SIG-M5 treated with dmso at 0.1 percent for 504 hours (cell line): ENCODE results near the gene SURF2.

Experiments
- DNase-seq: peaks from one replicate; lab custom pipeline; 2025; ENCODE audit not compliant: unreplicated experiment; lab: John Stamatoyannopoulos, UW

SURF2 gene

DNA sequence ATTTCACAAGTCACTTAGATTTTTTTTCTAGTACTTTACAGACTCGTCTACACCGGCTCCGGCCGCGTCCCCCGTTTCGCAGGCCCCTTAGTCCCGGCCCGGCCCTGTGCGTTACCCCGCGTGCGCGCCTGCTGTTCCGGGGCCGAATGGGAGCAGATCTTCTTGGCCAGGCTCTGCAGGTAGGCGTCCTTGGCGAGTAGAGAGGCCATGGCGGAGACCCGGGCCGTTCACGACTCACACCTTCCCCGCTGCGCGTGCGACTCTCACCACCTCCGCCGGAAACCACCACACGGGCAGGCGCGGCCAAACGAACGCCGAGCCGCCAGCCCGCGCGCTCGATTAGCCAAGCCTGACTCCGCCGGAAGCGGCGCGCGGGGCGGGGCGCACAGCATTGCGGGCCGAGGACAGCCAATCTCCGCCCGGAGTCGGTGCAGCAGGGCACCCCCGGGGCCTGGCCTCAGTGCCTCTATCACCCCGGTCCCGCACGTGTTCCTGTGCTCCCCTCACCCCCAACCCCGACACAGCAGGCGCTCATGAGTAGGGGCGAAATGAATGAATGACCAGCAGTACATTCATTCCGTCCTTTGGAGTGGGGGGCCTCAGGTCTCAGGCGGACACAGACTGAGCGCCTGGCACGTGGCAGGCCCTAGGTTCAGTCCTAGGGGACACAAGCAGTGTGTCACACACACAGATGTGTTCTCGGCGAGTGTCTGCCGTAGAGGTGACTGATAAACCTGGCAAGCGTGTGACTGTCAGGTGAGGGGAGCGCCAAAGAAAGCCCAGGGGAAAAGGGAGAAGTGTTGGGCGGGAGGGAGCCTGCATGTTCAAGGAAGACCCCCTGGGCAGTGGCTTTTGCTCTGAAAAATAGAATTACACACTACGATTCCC is 20.2 kb upstream of the SURF2 start, which contains the start of gene SURF6:
Gene SURF6, minus strand, starts transcription at position 265 of the 888 bp plus-strand sequence. Its CDS starts 56 bp downstream, at position 209.
- peak; percentile 89 for DNase-seq

GRCh38 chr9:133339641-133340040 is 16.7 kb upstream of the SURF2 start:
- DNase-seq = no peak

- DNase-seq = no peak
Measured at GRCh38 chr9:133340256-133340655, 16.1 kb upstream of the SURF2 start.

DNA sequence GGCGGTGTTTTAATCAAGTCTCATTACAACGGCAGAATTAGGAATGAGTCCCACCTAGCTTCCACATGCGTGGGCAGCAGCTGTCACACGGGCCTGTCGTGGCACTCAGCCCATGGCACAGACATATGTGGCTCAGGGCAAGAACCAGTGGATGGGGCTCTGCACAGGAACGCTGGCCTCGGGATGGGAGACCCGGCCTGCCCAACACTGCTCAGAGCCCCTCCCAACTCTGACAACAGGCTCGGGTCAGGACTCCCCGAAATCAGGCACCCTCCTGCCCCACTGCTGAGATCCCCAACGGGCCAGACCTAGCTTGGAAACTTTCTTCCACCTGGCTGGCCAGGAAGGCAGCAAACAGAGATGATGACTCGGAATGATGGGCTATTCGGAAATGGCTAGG is 15.4 kb upstream of the SURF2 start:
- no peak for DNase-seq

- no peak for DNase-seq
Measured at GRCh38 chr9:133341369-133342068, 14.8 kb upstream of the SURF2 start.

GRCh38 chr9:133342069-133342406 is 14.3 kb upstream of the SURF2 start:
- DNase-seq = no peak

DNA sequence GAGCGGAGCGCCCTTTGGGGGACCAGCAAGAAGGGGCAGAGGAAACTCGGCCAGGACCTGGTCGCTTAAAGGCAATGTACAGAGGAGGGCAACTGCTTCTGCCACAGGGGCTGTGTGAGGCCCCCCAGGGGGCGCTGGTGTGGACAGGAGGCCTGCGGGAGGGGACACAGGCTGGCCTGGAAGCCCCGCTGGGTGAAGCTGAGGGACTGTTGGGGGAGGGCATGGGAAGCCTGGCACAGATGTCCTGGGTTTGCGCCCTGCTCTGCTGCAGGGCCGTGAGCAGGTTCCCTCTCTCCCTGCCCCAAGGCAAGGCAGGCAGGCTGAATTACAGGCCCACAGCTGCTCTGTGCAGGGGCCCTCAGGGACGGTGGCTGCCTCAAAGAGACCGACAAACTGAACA is 13.8 kb upstream of the SURF2 start:
- no peak for DNase-seq

DNA sequence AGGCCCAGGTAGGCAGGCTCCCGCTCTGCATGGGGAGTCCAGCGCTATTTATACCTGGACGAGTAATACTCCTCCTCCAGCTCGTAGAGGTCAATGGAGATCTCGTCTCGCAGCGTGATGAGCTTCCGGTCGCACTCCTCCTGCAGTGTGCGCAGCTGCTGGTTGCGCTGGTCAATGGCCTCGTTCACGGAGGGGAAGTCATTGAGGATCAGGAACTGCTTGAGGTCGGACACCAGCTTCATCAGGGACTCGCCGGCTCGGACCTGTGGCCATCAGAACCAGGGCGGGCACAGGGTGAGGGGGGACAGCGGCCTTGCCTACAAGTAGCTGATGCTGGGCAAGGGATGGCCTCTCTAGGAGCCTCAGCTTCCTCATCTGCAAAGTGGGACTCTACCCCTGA is 12.3 kb upstream of the SURF2 start:
- no peak for DNase-seq

- DNase-seq = no peak
Measured at GRCh38 chr9:133344979-133345378, 11.4 kb upstream of the SURF2 start.

GRCh38 chr9:133345596-133345995 is 10.8 kb upstream of the SURF2 start:
- no peak for DNase-seq

GRCh38 chr9:133346021-133346785 is 10.1 kb upstream of the SURF2 start:
- no peak for DNase-seq

GRCh38 chr9:133347515-133347984 is 8.8 kb upstream of the SURF2 start:
- no peak for DNase-seq

GRCh38 chr9:133347985-133348717 is 8.2 kb upstream of the SURF2 start, which contains the start of the genes MED22 and RPL7A:
TSS of gene MED22 (minus strand) at chr9:133348131. CDS start at chr9:133346662, 1,469 bp downstream.
TSS of gene RPL7A (plus strand) at chr9:133348218. CDS start at chr9:133348244, 26 bp downstream.
- DNase-seq = peak; percentile 95

DNA sequence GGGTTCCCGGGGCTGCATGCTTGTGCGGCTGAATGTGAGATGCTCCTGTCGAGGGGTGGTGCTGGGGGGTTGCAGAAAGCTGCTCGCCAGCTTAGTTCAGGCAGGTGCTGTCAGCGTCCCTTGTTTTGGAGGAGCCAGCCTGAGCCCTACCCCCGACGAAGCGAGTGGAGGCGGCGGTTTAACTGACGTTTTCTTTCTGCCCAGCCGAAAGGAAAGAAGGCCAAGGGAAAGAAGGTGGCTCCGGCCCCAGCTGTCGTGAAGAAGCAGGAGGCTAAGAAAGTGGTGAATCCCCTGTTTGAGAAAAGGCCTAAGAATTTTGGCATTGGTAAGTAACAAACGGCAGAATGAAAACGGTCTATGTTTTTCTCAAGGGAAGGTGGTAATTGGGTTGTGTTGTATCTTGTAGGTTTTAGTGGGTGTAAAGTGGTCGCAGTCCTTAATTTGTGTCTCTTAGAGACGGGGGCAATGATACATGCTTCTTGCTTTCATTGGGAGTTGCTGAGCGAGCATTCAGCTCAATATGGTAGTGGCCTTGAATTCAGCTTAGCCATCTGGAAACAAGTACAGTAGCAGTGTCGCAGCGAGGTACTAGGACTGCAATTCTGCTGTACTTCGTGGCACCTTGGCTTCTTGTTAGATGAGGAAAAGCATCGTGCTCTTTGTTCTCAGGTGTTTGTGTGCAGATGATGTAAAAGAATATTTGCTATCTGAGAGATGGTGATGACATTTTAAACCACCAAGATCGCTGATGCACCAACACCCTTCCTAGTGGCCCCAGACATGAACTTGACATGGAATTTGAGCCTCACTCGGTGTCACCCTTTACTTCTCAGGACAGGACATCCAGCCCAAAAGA is 7.4 kb upstream of the SURF2 start:
- no peak for DNase-seq

DNA sequence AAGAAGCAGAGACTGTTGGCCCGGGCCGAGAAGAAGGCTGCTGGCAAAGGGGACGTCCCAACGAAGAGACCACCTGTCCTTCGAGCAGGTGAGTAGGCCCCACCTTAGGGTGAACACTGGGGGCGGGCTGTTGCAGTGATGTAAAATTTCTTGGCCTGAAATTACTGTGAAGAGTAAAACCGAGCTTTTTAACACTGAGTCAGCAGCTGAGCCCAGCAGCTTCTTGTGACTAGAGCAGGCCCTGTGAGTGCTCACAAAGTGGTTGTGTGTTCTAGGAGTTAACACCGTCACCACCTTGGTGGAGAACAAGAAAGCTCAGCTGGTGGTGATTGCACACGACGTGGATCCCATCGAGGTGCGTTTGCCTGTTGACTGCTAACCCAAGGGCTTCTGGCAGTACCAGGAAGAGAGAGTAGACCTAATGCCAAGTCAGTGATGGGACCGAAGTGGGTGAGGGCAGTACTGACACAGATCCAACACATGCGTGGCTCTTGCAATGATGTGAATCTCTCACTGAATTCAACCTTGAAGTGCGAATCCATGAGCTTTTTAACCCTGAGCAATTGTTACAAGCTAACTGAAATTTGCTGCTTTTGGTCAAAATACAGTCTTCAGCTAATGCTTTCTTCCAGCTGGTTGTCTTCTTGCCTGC is 6.3 kb upstream of the SURF2 start:
- no peak for DNase-seq

DNA sequence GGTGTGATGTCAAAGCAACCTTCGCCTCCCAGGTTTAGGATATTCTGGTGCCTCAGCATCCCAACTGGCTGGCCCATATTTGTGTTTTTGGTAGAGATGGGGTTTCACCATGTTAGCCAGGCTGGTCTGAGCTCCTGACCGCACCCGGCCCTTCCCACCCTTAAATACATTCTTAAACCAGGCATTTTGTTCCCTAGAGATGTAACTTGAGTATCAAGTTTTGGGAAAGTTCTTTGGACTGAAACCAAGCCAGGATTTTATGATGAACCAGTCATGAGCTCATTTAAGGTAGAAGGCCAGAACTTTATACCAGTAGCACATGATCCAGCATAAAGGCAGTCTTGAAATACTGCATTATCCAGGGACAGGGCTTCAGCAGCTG is 4.8 kb upstream of the SURF2 start:
- DNase-seq = no peak

DNA sequence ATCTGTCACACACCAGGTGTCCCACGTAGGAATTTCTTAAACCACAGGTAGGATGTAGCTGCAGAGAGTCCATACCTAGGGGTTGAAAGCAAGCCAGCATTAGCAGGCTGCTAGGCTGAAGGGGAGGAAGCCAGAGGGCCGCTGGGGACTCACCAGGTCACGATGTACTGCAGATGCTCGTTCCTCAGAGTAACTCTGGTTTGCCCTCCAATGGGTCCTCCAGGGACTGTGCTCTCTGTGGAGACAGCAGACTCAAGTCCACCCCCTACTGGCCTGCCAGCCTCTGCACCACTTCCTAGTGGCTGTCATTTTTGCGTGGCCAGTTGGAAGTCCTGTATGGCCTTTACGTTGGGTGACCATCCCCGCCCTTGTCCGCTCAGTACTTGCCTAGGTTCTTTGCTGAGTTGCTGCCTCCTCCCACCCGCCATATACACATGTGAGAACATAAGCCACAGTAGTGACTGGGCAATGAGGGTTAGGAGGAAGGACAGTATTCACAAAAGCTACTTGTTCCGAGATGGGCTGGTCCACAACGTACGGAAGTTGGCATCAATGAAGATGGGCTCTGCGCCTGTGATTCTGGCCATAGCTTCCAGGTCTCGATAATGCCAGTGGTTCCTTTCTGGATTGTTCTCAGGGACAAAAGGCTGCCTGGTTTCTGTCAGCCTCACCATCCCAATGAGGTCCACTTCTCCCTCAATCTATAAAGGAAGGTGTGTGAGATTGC is 4.3 kb upstream of the SURF2 start:
- peak; percentile 64 for DNase-seq

DNA sequence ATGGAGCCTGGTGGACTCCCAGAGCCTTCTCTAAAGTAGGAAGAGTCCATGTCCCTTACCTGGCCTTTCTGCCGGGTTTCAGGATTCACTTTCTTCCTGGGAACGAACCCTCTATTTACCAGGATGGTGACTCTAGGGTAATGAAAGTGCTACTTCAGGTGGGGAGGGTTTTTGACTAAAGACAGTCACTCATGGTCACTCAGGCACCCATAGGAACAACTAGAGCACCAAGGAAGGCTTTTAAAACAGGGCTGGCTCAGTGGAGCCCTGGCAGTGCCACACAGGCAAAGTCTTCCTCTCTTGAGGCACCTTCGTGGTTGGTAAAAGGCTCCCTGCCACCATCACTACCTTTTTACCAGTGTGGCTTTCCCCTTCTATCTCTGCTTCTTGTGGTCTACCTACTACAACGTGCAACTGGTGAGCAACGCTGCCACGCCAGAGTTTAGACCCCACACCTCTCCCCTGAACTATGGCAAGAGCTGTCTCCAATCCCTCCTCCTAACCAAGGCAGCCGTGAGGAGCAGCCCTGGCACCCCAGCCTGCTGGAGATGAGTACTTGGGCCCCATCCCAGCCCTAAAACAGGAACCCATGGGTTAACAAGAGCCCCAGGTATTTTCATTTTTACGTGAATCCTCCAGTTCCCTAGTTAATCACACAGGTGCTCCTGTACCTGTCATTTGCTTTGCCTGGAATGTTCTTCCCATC is 3.6 kb upstream of the SURF2 start:
- no peak for DNase-seq
